ENCODE results near the gene THAP11. TPM values are rescaled to one million over a fixed set of nuclear protein-coding genes. Genes with fewer than 3 reads are reported as not detected.
A peak's percentile ranks its signal among the peaks of the same experiment; 100 is the strongest.

THAP11 gene
- total and polyA plus RNA-seq, 12 donors = 6.0 to 41.3 (median 25.5) TPM

GRCh38 chr16:67801241-67801640 is 40.9 kb upstream of the THAP11 start:
- Histone ChIP-seq H3K4me3 (no peak overlapping the region), H3K4me1 (peaks cover 11 to 55% (median 33%) of the 10 kb centered on the region in 9 donors), H3K36me3 (peaks cover 0 to 85% (median 4%) of the 10 kb centered on the region in 9 donors), H3K9me3 (no peaks in the 10 kb centered on the region), H3K27ac (no peak overlapping the region), H3K27me3 (no peaks in the 10 kb centered on the region)
- no peak for TF ChIP-seq CTCF (IDR thresholded peaks at IDR 0.05)
- ATAC-seq (no peak), DNase-seq (no peak)
- WGBS, 2 donors = 88 to 92% methylated on average over 1 of the region's 1 CpG
- intact Hi-C loops (cut with DNase I) = loop anchor here in 2 of 10 donors (10.0 kb wide), 1 partner anchor 126 kb away; no protein-coding TSS in a partner anchor

- DNase-seq = no peak
- Histone ChIP-seq H3K27ac (no peak overlapping the region), H3K4me3 (no peak overlapping the region), H3K4me1 (peaks cover 11 to 55% (median 33%) of the 10 kb centered on the region in 9 donors), H3K9me3 (no peaks in the 10 kb centered on the region), H3K36me3 (peaks cover 0 to 78% (median 4%) of the 10 kb centered on the region in 9 donors), H3K27me3 (no peaks in the 10 kb centered on the region)
- no peak for TF ChIP-seq CTCF (IDR thresholded peaks at IDR 0.05)
- no peak for ATAC-seq
- intact Hi-C loops (cut with DNase I) = loop anchor here in 2 of 10 donors (10.0 kb wide), 1 partner anchor 127 kb away; no protein-coding TSS in a partner anchor
- WGBS, 2 donors = 95 to 98% methylated on average over 2 of the region's 2 CpGs
Observed at GRCh38 chr16:67801883-67802282, 40.2 kb upstream of the THAP11 start.

- 90 to 96% methylated on average over 3 of the region's 3 CpGs for WGBS, 2 donors
- intact Hi-C loops (cut with DNase I) = loop anchor here in 2 of 10 donors (10.0 kb wide), 1 partner anchor 129 kb away; no protein-coding TSS in a partner anchor
- Histone ChIP-seq H3K27ac (no peak overlapping the region), H3K9me3 (no peaks in the 10 kb centered on the region), H3K36me3 (peaks cover 0 to 58% (median 4%) of the 10 kb centered on the region in 9 donors), H3K4me1 (peaks cover 11 to 61% (median 39%) of the 10 kb centered on the region in 9 donors), H3K4me3 (no peak overlapping the region), H3K27me3 (no peaks in the 10 kb centered on the region)
- no peak for TF ChIP-seq CTCF (IDR thresholded peaks at IDR 0.05)
- DNase-seq (no peak), ATAC-seq (no peak)
Observed at GRCh38 chr16:67803894-67804293, 38.2 kb upstream of the THAP11 start.

GRCh38 chr16:67804853-67805542 is 37.1 kb upstream of the THAP11 start:
- Histone ChIP-seq H3K27me3 (no peaks in the 10 kb centered on the region), H3K27ac (peak overlapping the region in 1 of 10 donors; percentile 91), H3K9me3 (no peaks in the 10 kb centered on the region), H3K4me1 (peaks cover 10 to 55% (median 35%) of the 10 kb centered on the region in 9 donors), H3K36me3 (peaks cover 0 to 49% (median 4%) of the 10 kb centered on the region in 9 donors), H3K4me3 (peak overlapping the region in 9 of 10 donors; percentile 54 to 100 (median 87))
- intact Hi-C loops (cut with DNase I) = loop anchor here in 8 of 10 donors (5.0 to 10.0 kb wide), 6 partner anchors 37 to 138 kb away; partner anchors contain the start of genes THAP11 (in 2 of the 8), C16orf86 (in 1 of the 8), CENPT (in 1 of the 8) and ENKD1 (in 1 of the 8)
- WGBS, 2 donors = 89 to 91% methylated on average over 4 of the region's 4 CpGs
- no peak for TF ChIP-seq CTCF (IDR thresholded peaks at IDR 0.05)
- DNase-seq = no peak
- no peak for ATAC-seq

Data from heart right ventricle (tissue), 16 donors.